Measurements from ENCODE around the gene CYP2A6. TPM values are rescaled to one million over a fixed set of nuclear protein-coding genes. Genes with fewer than 3 reads are reported as not detected.
"Not testable (repeated sequence)": the region's sequence is repeated elsewhere in the genome, so short reads cannot be mapped to it uniquely, and the experiment has no call there.

CYP2A6 gene
- total and polyA plus RNA-seq, 3 experiments from 2014 or later = not detected

GRCh38 chr19:40829205-40829604 is 21.0 kb downstream of the CYP2A6 start:
- Histone ChIP-seq H3K4me1 (ENCODE audit: insufficient read depth, low read length) (peaks cover 18% of the 10 kb centered on the region), H3K27ac (ENCODE audit: low read depth, low read length) (no peak overlapping the region), H3K36me3 (ENCODE audit: insufficient read depth, low read length) (no peaks in the 10 kb centered on the region), H3K4me3 (ENCODE audit: low read length) (no peak overlapping the region), H3K27me3 (ENCODE audit: insufficient read depth, low read length, poor library complexity, severe bottlenecking) (no peaks in the 10 kb centered on the region), H3K9me3 (ENCODE audit: low read length) (no peaks in the 10 kb centered on the region)
- Mint-ChIP-seq H3K4me1 (peaks cover 27 to 49% (median 43%) of the 10 kb centered on the region in 3 donors), H3K27me3 (peaks cover 0 to 4% of the 10 kb centered on the region in 2 donors), H3K36me3 (peaks cover 5 to 15% (median 7%) of the 10 kb centered on the region in 3 donors), H3K9me3 (no peaks in the 10 kb centered on the region), H3K4me3 (no peak overlapping the region), H3K27ac (peak overlapping the region in 6 of 8 donors; percentile 82 to 98 (median 87))
- DNase-seq = no peak
- ChIA-PET POLR2A (no interaction called here), CTCF (interaction anchor here (1.4 to 1.6 kb wide), 2 partner anchors 23 to 194 kb away, joined by 4 to 5 read pairs; no protein-coding TSS in a partner anchor)

- ChIA-PET POLR2A (no interaction called here), CTCF (interaction anchor here (1.6 kb wide), 1 partner anchor 22 kb away, joined by 5 read pairs; no protein-coding TSS in a partner anchor)
- Histone ChIP-seq H3K27me3 (ENCODE audit: insufficient read depth, low read length, poor library complexity, severe bottlenecking) (no peaks in the 10 kb centered on the region), H3K36me3 (ENCODE audit: insufficient read depth, low read length) (no peaks in the 10 kb centered on the region), H3K9me3 (ENCODE audit: low read length) (no peaks in the 10 kb centered on the region), H3K27ac (ENCODE audit: low read depth, low read length) (peak overlapping the region; percentile 41), H3K4me1 (ENCODE audit: insufficient read depth, low read length) (peaks cover 18% of the 10 kb centered on the region), H3K4me3 (ENCODE audit: low read length) (no peak overlapping the region)
- Mint-ChIP-seq H3K4me1 (peaks cover 26 to 48% (median 37%) of the 10 kb centered on the region in 3 donors), H3K27ac (peak overlapping the region; percentile 81 to 98 (median 94)), H3K36me3 (peaks cover 5 to 15% (median 7%) of the 10 kb centered on the region in 3 donors), H3K9me3 (peaks cover 0 to 1% (median 0%) of the 10 kb centered on the region in 5 donors), H3K27me3 (peaks cover 0 to 2% of the 10 kb centered on the region in 2 donors), H3K4me3 (peak overlapping the region in 6 of 7 donors; percentile 8 to 73 (median 41))
- DNase-seq = no peak
Measured at GRCh38 chr19:40827386-40828247, 22.6 kb downstream of the CYP2A6 start.

GRCh38 chr19:40826699-40827385 is 23.4 kb downstream of the CYP2A6 start:
- Mint-ChIP-seq H3K4me3 (peak overlapping the region; percentile 8 to 88 (median 44)), H3K36me3 (peaks cover 5 to 15% (median 7%) of the 10 kb centered on the region in 3 donors), H3K4me1 (peaks cover 24 to 46% (median 34%) of the 10 kb centered on the region in 3 donors), H3K27ac (peak overlapping the region; percentile 54 to 98 (median 95))
- Histone ChIP-seq H3K27ac (ENCODE audit: low read depth, low read length) (peak overlapping the region; percentile 41), H3K4me1 (ENCODE audit: insufficient read depth, low read length) (peaks cover 18% of the 10 kb centered on the region)
- CTCF ChIA-PET; H3K9me3 ChIP-seq (ENCODE audit: low read length); H3K36me3 ChIP-seq (ENCODE audit: insufficient read depth, low read length); H3K27me3 Mint-ChIP-seq; H3K4me3 ChIP-seq (ENCODE audit: low read length); POLR2A ChIA-PET; H3K9me3 Mint-ChIP-seq; H3K27me3 ChIP-seq (ENCODE audit: insufficient read depth, low read length, poor library complexity, severe bottlenecking): not testable (repeated sequence)
- DNase-seq = peak; percentile 45 to 90 (median 86)

GRCh38 chr19:40826312-40826698 is 23.9 kb downstream of the CYP2A6 start:
- H3K27ac Mint-ChIP-seq = peak overlapping the region; percentile 54 to 98 (median 95)
- H3K27ac ChIP-seq (ENCODE audit: low read depth, low read length) = peak overlapping the region; percentile 41
- H3K27me3 Mint-ChIP-seq; H3K4me3 ChIP-seq (ENCODE audit: low read length); H3K27me3 ChIP-seq (ENCODE audit: insufficient read depth, low read length, poor library complexity, severe bottlenecking); DNase-seq; POLR2A ChIA-PET; CTCF ChIA-PET; H3K9me3 Mint-ChIP-seq; H3K36me3 ChIP-seq (ENCODE audit: insufficient read depth, low read length); H3K9me3 ChIP-seq (ENCODE audit: low read length): not testable (repeated sequence)
- peaks cover 24 to 46% (median 33%) of the 10 kb centered on the region in 3 donors for H3K4me1 Mint-ChIP-seq
- H3K4me3 Mint-ChIP-seq = peak overlapping the region in 6 of 7 donors; percentile 21 to 88 (median 49)
- peaks cover 18% of the 10 kb centered on the region for H3K4me1 ChIP-seq (ENCODE audit: insufficient read depth, low read length)
- H3K36me3 Mint-ChIP-seq = peaks cover 5 to 15% (median 7%) of the 10 kb centered on the region in 3 donors

- H3K27me3 ChIP-seq (ENCODE audit: insufficient read depth, low read length, poor library complexity, severe bottlenecking); H3K27me3 Mint-ChIP-seq; H3K4me3 ChIP-seq (ENCODE audit: low read length); DNase-seq; H3K9me3 ChIP-seq (ENCODE audit: low read length); POLR2A ChIA-PET; H3K9me3 Mint-ChIP-seq; H3K36me3 ChIP-seq (ENCODE audit: insufficient read depth, low read length); H3K27ac ChIP-seq (ENCODE audit: low read depth, low read length): not testable (repeated sequence)
- H3K27ac Mint-ChIP-seq = peak overlapping the region in 7 of 8 donors; percentile 32 to 95 (median 86)
- CTCF ChIA-PET = interaction anchor here (2.0 kb wide), 1 partner anchor 163 kb away, joined by 10 read pairs; no protein-coding TSS in a partner anchor
- H3K4me3 Mint-ChIP-seq = peak overlapping the region in 5 of 7 donors; percentile 19 to 61 (median 45)
- H3K4me1 Mint-ChIP-seq = peaks cover 24 to 46% (median 33%) of the 10 kb centered on the region in 3 donors
- peaks cover 18% of the 10 kb centered on the region for H3K4me1 ChIP-seq (ENCODE audit: insufficient read depth, low read length)
- H3K36me3 Mint-ChIP-seq = peaks cover 5 to 13% (median 7%) of the 10 kb centered on the region in 3 donors
Measured at GRCh38 chr19:40825460-40826095, 24.7 kb downstream of the CYP2A6 start.

GRCh38 chr19:40824916-40825315 is 25.3 kb downstream of the CYP2A6 start:
- H3K36me3 ChIP-seq (ENCODE audit: insufficient read depth, low read length); POLR2A ChIA-PET; H3K27me3 ChIP-seq (ENCODE audit: insufficient read depth, low read length, poor library complexity, severe bottlenecking); H3K27ac ChIP-seq (ENCODE audit: low read depth, low read length); DNase-seq; H3K4me3 ChIP-seq (ENCODE audit: low read length); H3K27me3 Mint-ChIP-seq; H3K9me3 ChIP-seq (ENCODE audit: low read length); H3K9me3 Mint-ChIP-seq; H3K4me3 Mint-ChIP-seq: not testable (repeated sequence)
- peaks cover 18% of the 10 kb centered on the region for H3K4me1 ChIP-seq (ENCODE audit: insufficient read depth, low read length)
- peaks cover 5 to 10% (median 7%) of the 10 kb centered on the region in 3 donors for H3K36me3 Mint-ChIP-seq
- CTCF ChIA-PET = interaction anchor here (2.0 kb wide), 1 partner anchor 162 kb away, joined by 10 read pairs; no protein-coding TSS in a partner anchor
- H3K4me1 Mint-ChIP-seq = peaks cover 24 to 47% (median 34%) of the 10 kb centered on the region in 3 donors
- H3K27ac Mint-ChIP-seq = peak overlapping the region in 4 of 8 donors; percentile 86 to 95 (median 90)

- CTCF ChIA-PET = interaction anchor here (2.0 kb wide), 1 partner anchor 160 kb away, joined by 10 read pairs; no protein-coding TSS in a partner anchor
- H3K9me3 Mint-ChIP-seq; POLR2A ChIA-PET; H3K4me3 Mint-ChIP-seq; H3K4me3 ChIP-seq (ENCODE audit: low read length); H3K27me3 Mint-ChIP-seq; H3K9me3 ChIP-seq (ENCODE audit: low read length); H3K27me3 ChIP-seq (ENCODE audit: insufficient read depth, low read length, poor library complexity, severe bottlenecking); DNase-seq; H3K36me3 ChIP-seq (ENCODE audit: insufficient read depth, low read length); H3K36me3 Mint-ChIP-seq: not testable (repeated sequence)
- Histone ChIP-seq H3K27ac (ENCODE audit: low read depth, low read length) (peak overlapping the region; percentile 38), H3K4me1 (ENCODE audit: insufficient read depth, low read length) (peaks cover 34% of the 10 kb centered on the region)
- H3K27ac Mint-ChIP-seq = peak overlapping the region in 6 of 8 donors; percentile 3 to 84 (median 51)
- H3K4me1 Mint-ChIP-seq = peaks cover 39 to 63% (median 48%) of the 10 kb centered on the region in 3 donors
Measured at GRCh38 chr19:40822704-40823553, 27.3 kb downstream of the CYP2A6 start.

All from CD8-positive, alpha-beta memory T cell (primary cell).